DLD1 (cell line): ENCODE results near the gene CFD.
"Not testable (repeated sequence)": the region's sequence is repeated elsewhere in the genome, so short reads cannot be mapped to it uniquely, and the experiment has no call there.

Source experiments
- in situ Hi-C: cut with HindIII; loops from 2 replicates; pipeline ENCODE4 v1.10.0; 2017; ENCODE audit warnings: low sequenced_read_pairs

The CFD gene

GRCh38 chr19:870963-871401 lies 11.5 kb downstream of the CFD start:
- in situ Hi-C loops, result no loop called here

- in situ Hi-C loops, result no loop called here
These were observed 12.2 kb downstream of the CFD start for GRCh38 chr19:871446-872265.

GRCh38 chr19:872266-872951 lies 12.9 kb downstream of the CFD start:
- in situ Hi-C loops, result no loop called here

- in situ Hi-C loops, result no loop called here
These were observed 13.6 kb downstream of the CFD start for GRCh38 chr19:873084-873483.

- in situ Hi-C loops, result no loop called here
These were observed 14.1 kb downstream of the CFD start for GRCh38 chr19:873561-874041.

GRCh38 chr19:875265-875879 lies 15.9 kb downstream of the CFD start:
- in situ Hi-C loops, result no loop called here

GRCh38 chr19:876089-876488 lies 16.6 kb downstream of the CFD start:
- in situ Hi-C loops, result no loop called here

GRCh38 chr19:876780-877314 lies 17.4 kb downstream of the CFD start:
- in situ Hi-C loops, result no loop called here

- in situ Hi-C loops, result not testable (repeated sequence)
These were observed 18.7 kb downstream of the CFD start for GRCh38 chr19:877992-878660.

- in situ Hi-C loops, result not testable (repeated sequence)
These were observed 19.5 kb downstream of the CFD start for GRCh38 chr19:878751-879561.

GRCh38 chr19:879711-880438 lies 20.4 kb downstream of the CFD start:
- in situ Hi-C loops, result no loop called here

GRCh38 chr19:881385-882071 lies 22.1 kb downstream of the CFD start:
- in situ Hi-C loops, result no loop called here

GRCh38 chr19:882871-883497 lies 23.5 kb downstream of the CFD start:
- in situ Hi-C loops, result no loop called here

- in situ Hi-C loops, result no loop called here
These were observed 24.3 kb downstream of the CFD start for GRCh38 chr19:883661-884211.

- in situ Hi-C loops, result no loop called here
These were observed 25.2 kb downstream of the CFD start for GRCh38 chr19:884420-885211.

- in situ Hi-C loops, result no loop called here
These were observed 26.2 kb downstream of the CFD start for GRCh38 chr19:885536-886224.

GRCh38 chr19:887072-887471 lies 27.6 kb downstream of the CFD start:
- in situ Hi-C loops, result no loop called here
